H1 (cell line): Measurements from ENCODE around the gene PPP1R12A. TPM values are rescaled to one million over a fixed set of nuclear protein-coding genes. Genes with fewer than 3 reads are reported as not detected.

ENCODE experiments used
- CTCF ChIA-PET: fragments of 300-600 bp; sonication (Branson Sonifier 250); formaldehyde crosslinking; loops from one replicate; lab custom pipeline; 2021; ENCODE audit not compliant: partially characterized antibody; lab: Charles Lee
- POLR2A ChIA-PET: fragments of 300-600 bp; sonication (Branson Sonifier 250); formaldehyde crosslinking; loops from one replicate; lab custom pipeline; 2021; ENCODE audit warnings: inconsistent platforms; ENCODE audit not compliant: partially characterized antibody; lab: Charles Lee
- DNase-seq, 2 experiments: peaks; one replicate each; pipeline versions ENCODE4 v3.0.0 to v3.0.0-alpha.2; 2010 to 2022; ENCODE audit warnings: low spot score in 2 of 2, low read depth in 1 of 2, mixed read lengths in 1 of 2
- FAIRE-seq: peaks from 2 replicates; lab custom pipeline; 2011; peaks lifted over from hg19 to GRCh38; lab: Jason Lieb, UNC
- H2AFZ ChIP-seq: 2 replicates; pipeline ENCODE4 v1.8.1; 2012; ENCODE audit warnings: low read length, inconsistent platforms
- H2AK5ac ChIP-seq: 2 replicates; pipeline ENCODE4 v1.6.1; 2013; ENCODE audit warnings: low read depth, low read length
- H2BK120ac ChIP-seq: replicated peaks from 2 replicates; pipeline ENCODE3; 2013; ENCODE audit warnings: low read depth, low read length, inconsistent platforms
- H2BK12ac ChIP-seq: 2 replicates; pipeline ENCODE4 v1.6.1; 2013; ENCODE audit warnings: low read depth, low read length
- H2BK15ac ChIP-seq: 2 replicates; pipeline ENCODE4 v1.6.1; 2013; ENCODE audit warnings: low read length
- H2BK20ac ChIP-seq: 2 replicates; pipeline ENCODE4 v1.6.1; 2013; ENCODE audit warnings: low read length
- H2BK5ac ChIP-seq: 2 replicates; pipeline ENCODE4 v1.6.1; 2013; ENCODE audit warnings: low read depth, low read length
- H3K14ac ChIP-seq: 2 replicates; pipeline ENCODE4 v1.6.1; 2013; ENCODE audit warnings: inconsistent platforms; ENCODE audit not compliant: insufficient read length
- H3K18ac ChIP-seq: 2 replicates; pipeline ENCODE4 v1.6.1; 2013; ENCODE audit warnings: low read length; ENCODE audit errors: extremely low read depth
- H3K23ac ChIP-seq: 2 replicates; pipeline ENCODE4 v1.6.1; 2013; ENCODE audit warnings: inconsistent platforms; ENCODE audit not compliant: insufficient read length
- H3K23me2 ChIP-seq: 2 replicates; pipeline ENCODE4 v1.6.1; 2013; ENCODE audit warnings: low read depth, low read length
- H3K27ac ChIP-seq: 2 replicates; pipeline ENCODE4 v1.6.1; 2011; ENCODE audit warnings: low read depth, low read length, inconsistent platforms
- H3K27me3 ChIP-seq, 4 experiments: replicated peaks in 1 of 4; 1 replicate in 1 of 4; 2 replicates in 3 of 4; pipeline versions ENCODE4 v1.6.1 to v1.8.1; 2011 to 2013; ENCODE audit warnings: low read length in 3 of 4, mild to moderate bottlenecking in 3 of 4, inconsistent platforms in 2 of 4, mixed read lengths in 2 of 4, moderate library complexity in 1 of 4; ENCODE audit not compliant: control insufficient read depth in 3 of 4, insufficient read depth in 3 of 4; ENCODE audit errors: extremely low read depth in 1 of 4
- H3K36me3 ChIP-seq, 4 experiments: 2 replicates each; pipeline versions ENCODE4 v1.6.1 to v1.8.1; 2011 to 2013; ENCODE audit warnings: mild to moderate bottlenecking in 4 of 4, low read length in 3 of 4, moderate library complexity in 2 of 4, control low read depth in 1 of 4, inconsistent platforms in 1 of 4; ENCODE audit not compliant: insufficient read depth in 4 of 4, control insufficient read depth in 2 of 4
- H3K4ac ChIP-seq: replicated peaks from 2 replicates; pipeline ENCODE3; 2013; ENCODE audit warnings: low read length, low read depth, mixed read lengths, inconsistent platforms; ENCODE audit not compliant: insufficient read length
- H3K4me1 ChIP-seq, 4 experiments: replicated peaks in 1 of 4; 1 replicate in 1 of 4; 2 replicates in 3 of 4; pipeline versions ENCODE4 v1.6.1 to v1.8.1; 2011 to 2013; ENCODE audit warnings: low read length in 3 of 4, inconsistent platforms in 2 of 4, mixed read lengths in 1 of 4; ENCODE audit not compliant: insufficient read depth in 4 of 4, control insufficient read depth in 3 of 4
- H3K4me2 ChIP-seq, 2 experiments: 2 replicates each; pipeline versions ENCODE4 v1.6.1 to v1.8.1; 2011 to 2013; ENCODE audit warnings: low read depth in 2 of 2, low read length in 2 of 2, control low read depth in 1 of 2, inconsistent platforms in 1 of 2, mild to moderate bottlenecking in 1 of 2; ENCODE audit not compliant: insufficient read depth in 1 of 2
- H3K4me3 ChIP-seq, 4 experiments: fragments of 200-600, 300-600 bp in 1 of 4; sonication (generic), shearing (Covaris generic), sonication (Bioruptor Twin) in 1 of 4; 2 replicates each; pipeline versions ENCODE4 v1.5.1 to v1.8.1; 2011 to 2016; ENCODE audit warnings: low read length in 4 of 4, low read depth in 3 of 4, control low read depth in 2 of 4, inconsistent platforms in 2 of 4, mild to moderate bottlenecking in 2 of 4, mixed read lengths in 1 of 4, moderate library complexity in 1 of 4; ENCODE audit not compliant: insufficient read depth in 2 of 4; ENCODE audit errors: extremely low read depth in 1 of 4
- H3K56ac ChIP-seq: replicated peaks from 2 replicates; pipeline ENCODE3; 2013; ENCODE audit warnings: low read depth, mild to moderate bottlenecking, mixed read lengths, low read length, inconsistent platforms; ENCODE audit not compliant: insufficient read length
- H3K79me1 ChIP-seq: 2 replicates; pipeline ENCODE4 v1.6.1; 2013; ENCODE audit warnings: low read depth, low read length, control low read depth
- H3K79me2 ChIP-seq, 2 experiments: 2 replicates each; pipeline versions ENCODE4 v1.6.1 to v1.8.1; 2012 to 2013; ENCODE audit warnings: low read length in 2 of 2, mild to moderate bottlenecking in 2 of 2, inconsistent platforms in 1 of 2; ENCODE audit not compliant: insufficient read depth in 2 of 2, control insufficient read depth in 1 of 2
- H3K9ac ChIP-seq, 4 experiments: replicated peaks in 1 of 4; 1 replicate in 1 of 4; 2 replicates in 3 of 4; pipeline versions ENCODE4 v1.6.1 to v1.8.1; 2011 to 2013; ENCODE audit warnings: low read depth in 3 of 4, low read length in 3 of 4, control low read depth in 2 of 4, mild to moderate bottlenecking in 2 of 4, moderate library complexity in 2 of 4, inconsistent platforms in 1 of 4; ENCODE audit errors: extremely low read depth in 1 of 4
- H3K9me3 ChIP-seq, 2 experiments: 2 replicates each; pipeline versions ENCODE4 v1.6.1 to v1.8.1; 2012 to 2013; ENCODE audit warnings: mild to moderate bottlenecking in 2 of 2, moderate library complexity in 2 of 2, control low read depth in 1 of 2, inconsistent platforms in 1 of 2, low read depth in 1 of 2, low read length in 1 of 2, mixed read lengths in 1 of 2; ENCODE audit not compliant: insufficient read depth in 2 of 2
- H4K20me1 ChIP-seq, 2 experiments: replicated peaks in 1 of 2; 2 replicates each; pipeline versions ENCODE3 to v1.8.1; 2011 to 2013; ENCODE audit warnings: inconsistent platforms in 2 of 2, low read length in 2 of 2, mild to moderate bottlenecking in 1 of 2; ENCODE audit not compliant: insufficient read depth in 2 of 2, control insufficient read depth in 1 of 2
- H4K5ac ChIP-seq: 2 replicates; pipeline ENCODE4 v1.6.1; 2013; ENCODE audit warnings: low read length, low read depth, mixed read lengths, inconsistent platforms; ENCODE audit not compliant: insufficient read length
- H4K8ac ChIP-seq: 2 replicates; pipeline ENCODE4 v1.8.0; 2013; ENCODE audit warnings: mild to moderate bottlenecking, moderate library complexity, low read length, inconsistent platforms; ENCODE audit not compliant: insufficient read depth; ENCODE audit errors: extremely low read depth
- H4K91ac ChIP-seq: replicated peaks from 2 replicates; pipeline ENCODE3; 2013; ENCODE audit warnings: low read length, mixed read lengths, inconsistent platforms; ENCODE audit not compliant: insufficient read length
- SIX5 ChIP-seq: IDR thresholded peaks from 2 replicates; pipeline ENCODE4 v1.6.1; 2011; ENCODE audit warnings: mild to moderate bottlenecking, low read depth, low read length
- WGBS, 2 experiments: shearing (Covaris generic) in 1 of 2; methylation state at CpG; one replicate each; pipeline versions ENCODE4 v1.1.6 to v1.1.7; 2013 to 2015; ENCODE audit warnings: low lambda C conversion rate in 2 of 2, mixed read lengths in 2 of 2, inconsistent platforms in 1 of 2, low coverage in 1 of 2, missing lambda C conversion rate in 1 of 2; ENCODE audit not compliant: insufficient replicate concordance in 2 of 2, insufficient coverage in 1 of 2, insufficient read length in 1 of 2; ENCODE audit errors: extremely low coverage in 1 of 2, missing lambda C conversion rate in 1 of 2; 5-methylcytosine and 5-hydroxymethylcytosine counted together
- polyA plus RNA-seq, 7 experiments: library from polyadenylated mRNA; depleted of rRNA in 3 of 7; stranded (reverse) in 5 of 7; unstranded in 2 of 7; fragments of >200 nt in 5 of 7; fragments of 200-250 nt in 2 of 7; gene quantifications; 1 replicate in 5 of 7; 2 replicates in 1 of 7; 4 replicates in 1 of 7; pipeline versions ENCODE4 v1.2.1 to v1.2.3, GENCODE V29; 2011 to 2013; ENCODE audit warnings: missing spikeins in 2 of 7, mixed read lengths in 2 of 7
- total RNA-seq: library from RNA; stranded (reverse); fragmentation: NEBNext Ultra II Directional; extraction: Animal tissue kit (Norgen Biotek cat#: 25700); gene quantifications from 2 replicates; pipeline ENCODE4 v1.2.1, GENCODE V29; 2021

PPP1R12A gene
- total and polyA plus RNA-seq, 2 of the 8 experiments (the other 6 are each of a cell fraction or from before 2014, with no cell fraction given), result 14.7 to 81.5 TPM

- peaks cover 5 to 10% of the 10 kb centered on the region in 2 experiments for H4K20me1 ChIP-seq
- H3K4ac ChIP-seq, result no peak overlapping the region
- H3K14ac ChIP-seq, result no peak overlapping the region
- H2BK15ac ChIP-seq, result no peak overlapping the region
- no peaks in the 10 kb centered on the region; the same call in 1 of the 2 replicates for H3K79me1 ChIP-seq
- no peak overlapping the region for H3K27ac ChIP-seq
- TF ChIP-seq SIX5, result no peak
- WGBS, 2 experiments, result 100% methylated on average over 1 of the region's 1 CpG; no CpG with 5 or more reads in 1 of the 2 experiments
- no peak overlapping the region for H2BK20ac ChIP-seq
- POLR2A ChIA-PET, result interaction anchor here (1.3 to 3.3 kb wide), 2 partner anchors 13 to 15 kb away, joined by 4 to 13 read pairs; partner anchors contain the start of gene PPP1R12A
- H2BK5ac ChIP-seq, result no peak overlapping the region
- peaks cover 13 to 97% of the 10 kb centered on the region in 2 experiments for H3K79me2 ChIP-seq
- FAIRE-seq (no peak), DNase-seq (no peak)
- H3K36me3 ChIP-seq, result no peaks in the 10 kb centered on the region
- H3K18ac ChIP-seq, result no peak overlapping the region
- H2BK120ac ChIP-seq, result no peak overlapping the region
- peaks cover 0 to 2% (median 0%) of the 10 kb centered on the region in 4 experiments; a peak in 2 of 7 replicates for H3K4me1 ChIP-seq
- H3K23me2 ChIP-seq, result no peaks in the 10 kb centered on the region; the same call in 1 of the 2 replicates
- H3K9ac ChIP-seq, result no peak overlapping the region
- H2AK5ac ChIP-seq, result no peak overlapping the region
- H3K9me3 ChIP-seq, result no peaks in the 10 kb centered on the region
- H4K91ac ChIP-seq, result no peak overlapping the region
- H4K5ac ChIP-seq, result no peak overlapping the region
- no peak overlapping the region for H3K4me3 ChIP-seq
- no peak overlapping the region for H2AFZ ChIP-seq
- no peak overlapping the region for H2BK12ac ChIP-seq
- no peak overlapping the region for H3K4me2 ChIP-seq
- no peak overlapping the region for H3K23ac ChIP-seq
- H4K8ac ChIP-seq, result no peak overlapping the region
- CTCF ChIA-PET, result no interaction called here
- no peaks in the 10 kb centered on the region for H3K27me3 ChIP-seq
- H3K56ac ChIP-seq, result no peak overlapping the region
Measured at GRCh38 chr12:79921786-79922185, 13.1 kb downstream of the PPP1R12A start.
